GM12878 (cell line): ENCODE results near the gene STK40. TPM values are rescaled to one million over a fixed set of nuclear protein-coding genes. Genes with fewer than 3 reads are reported as not detected.
A peak's percentile ranks its signal among the peaks of the same experiment; 100 is the strongest.

Source experiments
- BCL11A ChIP-seq: IDR thresholded peaks from 2 replicates; pipeline ENCODE4 v1.6.1; 2011; ENCODE audit warnings: low read depth, low read length
- CBX3 ChIP-seq: fragments of 200-600 bp; sonication (generic); IDR thresholded peaks from 2 replicates; pipeline ENCODE4 v1.6.1; 2016; ENCODE audit warnings: low read depth, borderline replicate concordance
- CHD1 ChIP-seq: IDR thresholded peaks from 2 replicates; pipeline ENCODE4 v1.6.1; 2012; ENCODE audit warnings: low read depth, low read length, improper control_type of control experiment
- EGR1 ChIP-seq, 2 experiments: IDR thresholded peaks; 1 replicate in 1 of 2; 2 replicates in 1 of 2; pipeline ENCODE4 v1.6.1; 2011 to 2012; ENCODE audit warnings: low read depth in 2 of 2, low read length in 2 of 2, borderline replicate concordance in 1 of 2, mild to moderate bottlenecking in 1 of 2, moderate library complexity in 1 of 2
- FOS ChIP-seq: IDR thresholded peaks from 3 replicates; pipeline ENCODE4 v1.6.1; 2011; ENCODE audit warnings: borderline replicate concordance; ENCODE audit not compliant: insufficient read length; ENCODE audit errors: extremely low read depth
- PKNOX1 ChIP-seq: fragments of 450-650 bp; IDR thresholded peaks from 2 replicates; pipeline ENCODE4 v1.6.1; 2016; ENCODE audit warnings: mild to moderate bottlenecking
- PML ChIP-seq: IDR thresholded peaks from 2 replicates; pipeline ENCODE4 v1.6.1; 2012; ENCODE audit warnings: low read length, inconsistent platforms
- RCOR1 ChIP-seq: conservative IDR thresholded peaks from 2 replicates; pipeline ENCODE4 v1.6.1; 2012; ENCODE audit warnings: low read depth, low read length, improper control_type of control experiment
- STAT3 ChIP-seq: IDR thresholded peaks from 2 replicates; pipeline ENCODE4 v1.6.1; 2011; ENCODE audit warnings: low read depth, low read length, improper control_type of control experiment
- TBL1XR1 ChIP-seq: IDR thresholded peaks from 2 replicates; pipeline ENCODE4 v1.6.1; 2012; ENCODE audit warnings: low read depth, low read length, improper control_type of control experiment
- TCF7 ChIP-seq: IDR thresholded peaks from 2 replicates; pipeline ENCODE4 v1.6.1; 2014; ENCODE audit warnings: antibody characterized with exemption, borderline replicate concordance
- YY1 ChIP-seq: IDR thresholded peaks from 2 replicates; pipeline ENCODE4 v1.6.1; 2011; ENCODE audit warnings: low read depth, mild to moderate bottlenecking, low read length
- polyA plus RNA-seq, 11 experiments: library from polyadenylated mRNA; depleted of rRNA in 4 of 11; unstranded in 6 of 11; stranded (reverse) in 5 of 11; fragments of >200 nt; fragmentation: Nextera tagmentation in 4 of 11; fragmentation: Illumina TruSeq in 1 of 11; extraction: Ambion mirVana in 4 of 11; extraction: Trizol in 1 of 11; gene quantifications; 1 replicate in 1 of 11; 2 replicates in 10 of 11; pipeline versions ENCODE4 v1.2.1 to v1.2.3, GENCODE V29; 2011 to 2016; ENCODE audit warnings: inconsistent platforms in 2 of 11, missing spikeins in 2 of 11, low read depth in 1 of 11
- total RNA-seq, 4 experiments: library from RNA; depleted of rRNA in 3 of 4; stranded (reverse); fragments of >200 nt in 3 of 4; fragmentation: Illumina TruSeq in 1 of 4; extraction: Trizol in 1 of 4; gene quantifications; 2 replicates each; pipeline versions ENCODE4 v1.2.1 to v1.2.3, GENCODE V29; 2013 to 2021
- TF ChIP-seq, protein P1 (sequence below): IDR thresholded peaks from 2 replicates; pipeline ENCODE4 v1.6.1; 2012; ENCODE audit warnings: low read depth, low read length, improper control_type of control experiment

The STK40 gene
- total and polyA plus RNA-seq, 10 of the 15 experiments (the other 5 are each of a cell fraction or from before 2014, with no cell fraction given) = 0.27 to 51.0 (median 29.5) TPM

GRCh38 chr1:36386265-36387140, 779 bp upstream of the STK40 start (continued):
- TF ChIP-seq FOS = no peak
- no peak for TF ChIP-seq TBL1XR1
- no peak for TF ChIP-seq CHD1
- 0 out of 2 replicates have a peak, but pooled peaks have one; percentile 39 for TF ChIP-seq BCL11A
- TF ChIP-seq CBX3 = no peak
- TF ChIP-seq, protein P1, sequence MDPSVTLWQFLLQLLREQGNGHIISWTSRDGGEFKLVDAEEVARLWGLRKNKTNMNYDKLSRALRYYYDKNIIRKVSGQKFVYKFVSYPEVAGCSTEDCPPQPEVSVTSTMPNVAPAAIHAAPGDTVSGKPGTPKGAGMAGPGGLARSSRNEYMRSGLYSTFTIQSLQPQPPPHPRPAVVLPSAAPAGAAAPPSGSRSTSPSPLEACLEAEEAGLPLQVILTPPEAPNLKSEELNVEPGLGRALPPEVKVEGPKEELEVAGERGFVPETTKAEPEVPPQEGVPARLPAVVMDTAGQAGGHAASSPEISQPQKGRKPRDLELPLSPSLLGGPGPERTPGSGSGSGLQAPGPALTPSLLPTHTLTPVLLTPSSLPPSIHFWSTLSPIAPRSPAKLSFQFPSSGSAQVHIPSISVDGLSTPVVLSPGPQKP = no peak
- peak; percentile 75 for TF ChIP-seq PML
- no peak; the same call in 1 of the 2 replicates for TF ChIP-seq YY1
- no peak for TF ChIP-seq STAT3
- peak; percentile 14; the same call in 1 of the 2 replicates for TF ChIP-seq PKNOX1
- TF ChIP-seq TCF7 = no peak
- 0 out of 2 replicates have a peak, but pooled peaks have one; percentile 36 for TF ChIP-seq RCOR1
- TF ChIP-seq EGR1 (IDR thresholded peaks at IDR 0.05; ENCODE audit: borderline replicate concordance in 1 of 2, low read depth in 2 of 2, low read length in 2 of 2) = no peak
